GM23338 (cell line): ENCODE data around the gene AP5S1. TPM values are rescaled to one million over a fixed set of nuclear protein-coding genes. Genes with fewer than 3 reads are reported as not detected.

Source experiments
- ATAC-seq: fragments of 200-7000 bp; cut with Tn5 transposase; 3 replicates; pipeline ENCODE4 v1.9.1; 2020
- DNase-seq: peaks from one replicate; pipeline ENCODE4 v3.0.0-alpha.2; 2015; ENCODE audit warnings: low spot score
- H2AFZ ChIP-seq: fragments of 200-600 bp; sonication (generic); 2 replicates; pipeline ENCODE4 v1.8.0; 2016; ENCODE audit warnings: antibody characterized with exemption, mild to moderate bottlenecking, moderate library complexity
- H3F3A ChIP-seq: fragments of 200-600 bp; sonication (generic); replicated peaks from 2 replicates; pipeline ENCODE4 v1.8.0; 2017; ENCODE audit warnings: antibody characterized with exemption, mixed run types, low read depth
- H3K27ac ChIP-seq: fragments of 200-600 bp; sonication (generic); 2 replicates; pipeline ENCODE4 v1.6.1; 2016; ENCODE audit warnings: low read depth
- H3K27me3 ChIP-seq: fragments of 200-600 bp; sonication (generic); 2 replicates; pipeline ENCODE4 v1.8.0; 2016; ENCODE audit warnings: mild to moderate bottlenecking, mixed run types, moderate library complexity; ENCODE audit not compliant: insufficient read depth
- H3K36me3 ChIP-seq: fragments of 200-600 bp; sonication (generic); 2 replicates; pipeline ENCODE4 v1.8.0; 2016; ENCODE audit warnings: mild to moderate bottlenecking; ENCODE audit not compliant: insufficient read depth
- H3K4me1 ChIP-seq: fragments of 200-600 bp; sonication (generic); 2 replicates; pipeline ENCODE4 v1.8.0; 2016; ENCODE audit warnings: mild to moderate bottlenecking, moderate library complexity; ENCODE audit not compliant: insufficient read depth
- H3K4me2 ChIP-seq: fragments of 200-600 bp; sonication (generic); 2 replicates; pipeline ENCODE4 v1.7.1; 2017; ENCODE audit warnings: mixed run types
- H3K4me3 ChIP-seq: fragments of 200-600 bp; sonication (generic); 2 replicates; pipeline ENCODE4 v1.6.1; 2016; ENCODE audit warnings: mixed run types
- H3K79me2 ChIP-seq: fragments of 200-600 bp; sonication (generic); replicated peaks from 2 replicates; pipeline ENCODE4 v1.8.0; 2017; ENCODE audit warnings: mild to moderate bottlenecking; ENCODE audit not compliant: insufficient read depth
- H3K9me2 ChIP-seq: fragments of 200-600 bp; sonication (generic); 2 replicates; pipeline ENCODE4 v1.8.0; 2017; ENCODE audit not compliant: insufficient read depth
- H4K20me1 ChIP-seq: fragments of 200-600 bp; sonication (generic); replicated peaks from 2 replicates; pipeline ENCODE4 v1.8.0; 2017; ENCODE audit warnings: mild to moderate bottlenecking; ENCODE audit not compliant: insufficient read depth
- H3K27ac Mint-ChIP-seq: 2 replicates; pipeline ENCODE4 v1.8.0; 2020; ENCODE audit warnings: inconsistent platforms, mild to moderate bottlenecking, moderate library complexity, mixed read lengths
- H3K27me3 Mint-ChIP-seq: 3 replicates; pipeline ENCODE4 v1.8.0; 2022; ENCODE audit warnings: low read depth, mild to moderate bottlenecking, moderate library complexity, mixed read lengths, inconsistent platforms; ENCODE audit not compliant: insufficient read depth, poor library complexity
- H3K36me3 Mint-ChIP-seq: 3 replicates; pipeline ENCODE4 v1.8.0; 2021; ENCODE audit warnings: low read depth, mild to moderate bottlenecking, inconsistent platforms, moderate library complexity, mixed read lengths
- H3K4me1 Mint-ChIP-seq: 3 replicates; pipeline ENCODE4 v1.8.0; 2020; ENCODE audit warnings: mild to moderate bottlenecking, inconsistent platforms, mixed read lengths
- H3K4me3 Mint-ChIP-seq: 3 replicates; pipeline ENCODE4 v1.8.0; 2021; ENCODE audit warnings: moderate library complexity, mild to moderate bottlenecking, inconsistent platforms, mixed read lengths
- H3K9me3 Mint-ChIP-seq: 3 replicates; pipeline ENCODE4 v1.8.0; 2020; ENCODE audit warnings: moderate library complexity, mild to moderate bottlenecking, inconsistent platforms, mixed read lengths
- JUNB ChIP-seq: IDR thresholded peaks from one replicate; pipeline ENCODE4 v1.6.1; 2016; ENCODE audit warnings: antibody characterized with exemption; ENCODE audit not compliant: unreplicated experiment
- REST ChIP-seq: IDR thresholded peaks from one replicate; pipeline ENCODE4 v1.6.1; 2018; ENCODE audit warnings: antibody characterized with exemption; ENCODE audit not compliant: unreplicated experiment
- ZNF114 ChIP-seq: fragments of 250-450 bp; sonication (Bioruptor Pico); IDR thresholded peaks from 2 replicates; pipeline ENCODE4 v1.5.0; 2020; ENCODE audit warnings: mild to moderate bottlenecking, moderate library complexity
- ZNF331 ChIP-seq: fragments of 250-450 bp; sonication (Bioruptor Pico); IDR thresholded peaks from 2 replicates; pipeline ENCODE4 v1.5.0; 2020; ENCODE audit warnings: low read depth, mild to moderate bottlenecking, moderate library complexity
- polyA plus RNA-seq: library from polyadenylated mRNA; unstranded; fragments of >200 nt; fragmentation: Nextera tagmentation; extraction: Ambion mirVana; gene quantifications from 2 replicates; pipeline ENCODE4 v1.2.1, GENCODE V29; 2016
- total RNA-seq: library from RNA; depleted of rRNA; stranded (reverse); fragments of >200 nt; shearing (Covaris generic); gene quantifications from 2 replicates; pipeline ENCODE4 v1.2.3, GENCODE V29; 2014
- TF ChIP-seq, protein P1 (sequence below): fragments of 250-450 bp; sonication (Bioruptor Pico); IDR thresholded peaks from 2 replicates; pipeline ENCODE4 v1.5.0; 2020; ENCODE audit warnings: mild to moderate bottlenecking, moderate library complexity

The AP5S1 gene
- total and polyA plus RNA-seq, 2 experiments from 2014 or later: 1.8 to 2.8 TPM

DNA sequence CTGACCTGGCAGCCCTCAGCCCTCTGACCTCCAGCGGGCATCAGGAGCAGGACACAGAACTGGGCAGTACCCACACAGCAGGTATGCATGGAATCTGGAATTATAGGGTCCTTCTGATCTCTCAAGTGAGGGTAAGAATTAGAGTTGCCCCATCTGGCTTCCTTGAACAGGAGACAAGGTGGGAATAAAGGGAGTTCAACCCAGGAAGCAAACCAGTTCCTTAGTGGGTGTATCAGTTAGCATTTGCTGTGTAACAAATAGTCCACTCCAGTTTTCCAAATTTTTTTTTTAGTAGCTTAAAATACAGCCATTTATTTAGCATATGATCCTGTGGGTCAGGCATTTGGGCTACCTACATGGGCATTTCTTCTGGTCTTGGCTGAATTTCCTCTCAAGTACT lies 42.0 kb downstream of the AP5S1 start (continued):
- TF ChIP-seq, protein P1, sequence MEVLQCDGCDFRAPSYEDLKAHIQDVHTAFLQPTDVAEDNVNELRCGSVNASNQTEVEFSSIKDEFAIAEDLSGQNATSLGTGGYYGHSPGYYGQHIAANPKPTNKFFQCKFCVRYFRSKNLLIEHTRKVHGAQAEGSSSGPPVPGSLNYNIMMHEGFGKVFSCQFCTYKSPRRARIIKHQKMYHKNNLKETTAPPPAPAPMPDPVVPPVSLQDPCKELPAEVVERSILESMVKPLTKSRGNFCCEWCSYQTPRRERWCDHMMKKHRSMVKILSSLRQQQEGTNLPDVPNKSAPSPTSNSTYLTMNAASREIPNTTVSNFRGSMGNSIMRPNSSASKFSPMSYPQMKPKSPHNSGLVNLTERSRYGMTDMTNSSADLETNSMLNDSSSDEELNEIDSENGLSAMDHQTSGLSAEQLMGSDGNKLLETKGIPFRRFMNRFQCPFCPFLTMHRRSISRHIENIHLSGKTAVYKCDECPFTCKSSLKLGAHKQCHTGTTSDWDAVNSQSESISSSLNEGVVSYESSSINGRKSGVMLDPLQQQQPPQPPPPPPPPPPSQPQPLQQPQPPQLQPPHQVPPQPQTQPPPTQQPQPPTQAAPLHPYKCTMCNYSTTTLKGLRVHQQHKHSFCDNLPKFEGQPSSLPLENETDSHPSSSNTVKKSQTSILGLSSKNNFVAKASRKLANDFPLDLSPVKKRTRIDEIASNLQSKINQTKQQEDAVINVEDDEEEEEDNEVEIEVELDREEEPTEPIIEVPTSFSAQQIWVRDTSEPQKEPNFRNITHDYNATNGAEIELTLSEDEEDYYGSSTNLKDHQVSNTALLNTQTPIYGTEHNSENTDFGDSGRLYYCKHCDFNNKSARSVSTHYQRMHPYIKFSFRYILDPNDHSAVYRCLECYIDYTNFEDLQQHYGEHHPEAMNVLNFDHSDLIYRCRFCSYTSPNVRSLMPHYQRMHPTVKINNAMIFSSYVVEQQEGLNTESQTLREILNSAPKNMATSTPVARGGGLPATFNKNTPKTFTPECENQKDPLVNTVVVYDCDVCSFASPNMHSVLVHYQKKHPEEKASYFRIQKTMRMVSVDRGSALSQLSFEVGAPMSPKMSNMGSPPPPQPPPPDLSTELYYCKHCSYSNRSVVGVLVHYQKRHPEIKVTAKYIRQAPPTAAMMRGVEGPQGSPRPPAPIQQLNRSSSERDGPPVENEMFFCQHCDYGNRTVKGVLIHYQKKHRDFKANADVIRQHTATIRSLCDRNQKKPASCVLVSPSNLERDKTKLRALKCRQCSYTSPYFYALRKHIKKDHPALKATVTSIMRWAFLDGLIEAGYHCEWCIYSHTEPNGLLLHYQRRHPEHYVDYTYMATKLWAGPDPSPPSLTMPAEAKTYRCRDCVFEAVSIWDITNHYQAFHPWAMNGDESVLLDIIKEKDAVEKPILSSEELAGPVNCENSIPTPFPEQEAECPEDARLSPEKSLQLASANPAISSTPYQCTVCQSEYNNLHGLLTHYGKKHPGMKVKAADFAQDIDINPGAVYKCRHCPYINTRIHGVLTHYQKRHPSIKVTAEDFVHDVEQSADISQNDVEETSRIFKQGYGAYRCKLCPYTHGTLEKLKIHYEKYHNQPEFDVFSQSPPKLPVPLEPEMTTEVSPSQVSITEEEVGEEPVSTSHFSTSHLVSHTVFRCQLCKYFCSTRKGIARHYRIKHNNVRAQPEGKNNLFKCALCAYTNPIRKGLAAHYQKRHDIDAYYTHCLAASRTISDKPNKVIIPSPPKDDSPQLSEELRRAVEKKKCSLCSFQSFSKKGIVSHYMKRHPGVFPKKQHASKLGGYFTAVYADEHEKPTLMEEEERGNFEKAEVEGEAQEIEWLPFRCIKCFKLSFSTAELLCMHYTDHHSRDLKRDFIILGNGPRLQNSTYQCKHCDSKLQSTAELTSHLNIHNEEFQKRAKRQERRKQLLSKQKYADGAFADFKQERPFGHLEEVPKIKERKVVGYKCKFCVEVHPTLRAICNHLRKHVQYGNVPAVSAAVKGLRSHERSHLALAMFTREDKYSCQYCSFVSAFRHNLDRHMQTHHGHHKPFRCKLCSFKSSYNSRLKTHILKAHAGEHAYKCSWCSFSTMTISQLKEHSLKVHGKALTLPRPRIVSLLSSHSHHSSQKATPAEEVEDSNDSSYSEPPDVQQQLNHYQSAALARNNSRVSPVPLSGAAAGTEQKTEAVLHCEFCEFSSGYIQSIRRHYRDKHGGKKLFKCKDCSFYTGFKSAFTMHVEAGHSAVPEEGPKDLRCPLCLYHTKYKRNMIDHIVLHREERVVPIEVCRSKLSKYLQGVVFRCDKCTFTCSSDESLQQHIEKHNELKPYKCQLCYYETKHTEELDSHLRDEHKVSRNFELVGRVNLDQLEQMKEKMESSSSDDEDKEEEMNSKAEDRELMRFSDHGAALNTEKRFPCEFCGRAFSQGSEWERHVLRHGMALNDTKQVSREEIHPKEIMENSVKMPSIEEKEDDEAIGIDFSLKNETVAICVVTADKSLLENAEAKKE (CRISPR knock-in tag): no peak

DNA sequence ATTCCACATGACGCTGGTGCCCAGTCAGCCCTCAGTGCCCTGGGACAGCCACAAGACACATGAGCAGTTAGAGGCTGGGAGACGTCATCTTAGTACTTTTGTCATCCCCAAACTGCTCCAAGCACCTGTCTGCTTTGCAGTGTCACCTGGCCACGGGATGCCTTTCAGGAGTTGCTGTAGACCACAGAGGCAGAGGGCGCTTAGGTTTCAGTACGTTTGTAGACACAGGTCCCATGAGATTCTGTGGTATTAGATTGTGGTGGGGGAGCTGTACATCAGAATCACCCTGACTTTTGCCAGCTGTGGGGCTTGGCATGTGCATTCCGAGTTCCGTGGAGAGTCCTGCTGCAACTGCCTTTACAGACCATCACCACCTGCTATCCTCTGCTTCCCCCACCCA lies 43.0 kb downstream of the AP5S1 start:
- Histone ChIP-seq H3K79me2 (no peaks in the 10 kb centered on the region), H3K27me3 (no peaks in the 10 kb centered on the region), H3K27ac (no peak overlapping the region), H2AFZ (no peak overlapping the region), H3K36me3 (peaks cover 7% of the 10 kb centered on the region), H3K9me2 (no peaks in the 10 kb centered on the region), H3K4me2 (no peak overlapping the region), H3K4me3 (no peak overlapping the region), H3F3A (no peaks in the 10 kb centered on the region), H3K4me1 (no peaks in the 10 kb centered on the region), H4K20me1 (no peaks in the 10 kb centered on the region)
- Mint-ChIP-seq H3K4me3 (no peak overlapping the region), H3K4me1 (no peaks in the 10 kb centered on the region), H3K27ac (no peak overlapping the region), H3K36me3 (peaks cover 50% of the 10 kb centered on the region), H3K9me3 (peaks cover 13% of the 10 kb centered on the region; the same call in 2 of the 3 replicates), H3K27me3 (peaks cover 10% of the 10 kb centered on the region)
- TF ChIP-seq JUNB (no peak), ZNF114 (no peak), REST (no peak), ZNF331 (CRISPR knock-in tag) (no peak)
- TF ChIP-seq, protein P1 (CRISPR knock-in tag): no peak
- DNase-seq (no peak), ATAC-seq (no peak)
